ENCODE data around the gene ZNF785.
"Not testable (repeated sequence)": the region's sequence is repeated elsewhere in the genome, so short reads cannot be mapped to it uniquely, and the experiment has no call there.

ZNF785 gene

DNA sequence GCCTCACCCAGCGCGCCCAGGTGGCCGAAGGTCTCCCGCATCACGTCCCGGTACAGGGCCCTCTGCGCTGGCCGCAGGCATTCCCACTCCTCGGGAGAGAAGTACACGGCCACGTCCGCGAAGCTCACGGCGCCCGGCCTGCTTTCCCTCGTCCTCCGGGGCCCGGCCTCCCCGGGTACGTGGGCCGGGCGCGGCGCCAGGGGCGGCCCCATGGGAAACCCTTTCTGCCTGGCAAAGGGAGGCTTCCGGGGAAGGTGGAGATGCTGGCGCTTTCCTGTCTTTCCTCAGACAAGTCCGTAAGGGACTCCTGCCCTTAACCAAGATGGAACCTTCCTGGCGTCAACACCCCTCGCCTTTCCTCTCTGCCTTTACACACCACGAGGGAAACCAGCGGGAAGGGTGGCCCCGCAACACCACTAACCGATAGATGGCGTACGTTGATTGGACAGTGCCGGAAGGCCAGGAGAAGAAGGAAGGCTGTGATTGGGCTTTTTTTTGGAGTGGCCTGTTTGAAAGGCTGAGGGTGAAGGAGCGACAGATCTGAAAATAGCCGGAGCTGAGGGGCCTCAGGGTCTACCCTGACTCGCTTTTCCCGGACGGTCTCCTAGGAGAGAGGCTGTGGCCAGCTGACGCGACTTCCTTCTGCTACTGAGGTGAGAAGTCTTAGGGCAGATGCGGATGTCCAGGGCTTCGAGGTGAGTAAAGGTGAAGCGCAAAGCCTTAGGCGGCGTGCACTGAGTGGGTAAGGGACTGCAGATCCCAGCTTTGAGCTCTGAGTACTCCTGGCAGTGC lies at the start of gene ZNF785:
ZNF785 (minus strand) TSS at position 298 of the 792 bp plus-strand sequence; CDS start at position 212, 86 bp downstream.
- DNase-seq, result peak; percentile 99

DNA sequence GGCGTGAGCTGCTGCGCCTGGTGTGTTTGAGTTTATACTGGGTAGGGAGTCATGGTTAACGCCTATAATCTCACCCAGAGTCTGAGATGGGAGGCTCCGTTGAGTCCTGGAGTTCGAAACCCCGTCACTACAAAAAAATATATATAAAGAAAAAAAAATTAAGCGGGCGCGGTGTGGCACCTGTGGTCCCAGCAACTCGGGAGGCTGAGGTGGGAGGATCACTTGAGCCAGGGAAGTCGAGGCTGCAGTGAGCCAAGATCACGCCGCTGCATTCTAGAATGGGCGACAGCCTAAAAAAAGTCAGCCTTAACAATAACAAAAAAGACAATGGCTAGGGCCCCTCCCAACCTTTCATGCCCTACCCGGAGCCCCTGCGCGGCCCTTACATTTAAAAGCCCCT lies 48.0 kb upstream of the ZNF785 start:
- DNase-seq, result no peak

DNA sequence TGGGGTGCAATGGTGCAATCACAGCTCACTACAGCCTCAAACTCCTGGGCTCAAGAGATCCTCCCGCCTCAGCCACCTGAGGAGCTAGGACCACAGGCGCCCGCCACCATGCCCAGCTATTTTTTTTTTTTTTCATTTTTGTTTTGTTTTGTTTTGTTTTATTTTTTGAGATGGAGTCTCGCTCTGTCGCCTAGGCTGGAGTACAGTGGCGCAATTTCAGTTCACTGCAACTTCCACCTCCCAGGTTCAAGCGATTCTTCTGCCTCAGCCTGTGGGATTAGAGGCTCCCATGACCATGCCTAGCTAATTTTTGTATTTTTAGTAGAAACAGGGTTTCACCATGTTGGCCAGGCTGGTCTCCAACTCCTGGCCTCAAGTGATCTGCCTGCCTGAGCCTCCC lies 47.0 kb upstream of the ZNF785 start:
- not testable (repeated sequence) for DNase-seq

DNA sequence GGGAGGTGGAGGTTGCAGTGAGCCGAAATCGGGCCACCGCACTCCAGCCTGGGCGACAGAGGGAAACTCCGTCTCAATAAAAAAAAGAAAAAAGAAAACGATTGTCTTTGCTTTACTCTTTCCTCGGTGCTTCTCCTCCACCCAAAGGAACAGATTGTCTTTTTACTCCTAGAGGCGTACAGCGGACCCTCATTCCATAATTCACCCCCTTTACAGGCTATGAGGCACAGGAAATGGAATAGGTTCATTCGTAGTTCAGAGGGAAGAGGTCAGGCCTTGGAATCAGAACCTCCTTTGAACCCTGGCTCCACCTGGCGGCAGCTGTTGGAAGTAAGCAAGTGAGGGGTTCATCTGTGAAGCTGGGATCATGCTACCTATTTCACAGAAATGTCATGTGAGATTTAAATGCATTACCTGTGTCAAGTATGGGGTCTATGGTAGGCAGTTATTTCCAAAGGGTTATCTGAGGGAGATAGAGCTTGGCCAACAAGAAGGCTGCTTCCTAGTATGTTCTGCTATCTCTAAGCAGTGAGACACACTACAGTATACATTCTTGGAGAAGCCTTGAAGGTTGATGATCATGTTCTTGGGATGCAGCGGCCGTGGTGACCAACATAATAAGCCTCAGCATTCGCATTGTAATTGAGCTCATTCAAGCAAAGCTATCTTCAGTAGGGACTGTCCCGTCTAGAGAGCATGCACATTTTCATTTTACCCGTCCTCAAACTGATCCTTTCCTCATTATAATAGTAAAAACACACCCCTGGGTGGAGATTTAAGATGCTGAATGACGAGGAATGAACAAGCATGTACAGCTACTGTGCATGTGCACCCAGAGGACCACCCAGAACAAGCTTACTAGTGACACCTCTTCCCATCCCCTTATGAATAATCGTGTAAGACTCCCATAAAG lies 43.4 kb upstream of the ZNF785 start:
- DNase-seq, result peak; percentile 86

DNA sequence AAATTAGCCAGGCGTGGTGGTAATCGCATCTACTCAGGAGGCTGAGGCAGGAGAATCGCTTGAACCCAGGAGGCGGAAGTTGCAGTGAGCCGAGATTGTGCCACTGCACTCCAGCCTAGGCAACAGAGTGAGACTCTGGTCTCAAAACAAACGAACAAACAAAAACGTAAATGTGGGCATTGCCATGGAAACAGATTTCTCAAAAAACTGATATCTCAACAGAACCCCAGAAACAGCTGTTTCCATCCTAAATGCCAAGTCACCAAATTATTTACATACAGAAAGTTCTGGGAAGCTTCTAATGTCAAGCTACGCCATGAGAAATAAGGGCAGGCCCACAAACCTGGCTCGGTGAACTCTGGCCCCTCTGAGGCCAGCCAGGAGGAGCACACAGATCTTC lies 40.7 kb upstream of the ZNF785 start:
- DNase-seq, result no peak

DNA sequence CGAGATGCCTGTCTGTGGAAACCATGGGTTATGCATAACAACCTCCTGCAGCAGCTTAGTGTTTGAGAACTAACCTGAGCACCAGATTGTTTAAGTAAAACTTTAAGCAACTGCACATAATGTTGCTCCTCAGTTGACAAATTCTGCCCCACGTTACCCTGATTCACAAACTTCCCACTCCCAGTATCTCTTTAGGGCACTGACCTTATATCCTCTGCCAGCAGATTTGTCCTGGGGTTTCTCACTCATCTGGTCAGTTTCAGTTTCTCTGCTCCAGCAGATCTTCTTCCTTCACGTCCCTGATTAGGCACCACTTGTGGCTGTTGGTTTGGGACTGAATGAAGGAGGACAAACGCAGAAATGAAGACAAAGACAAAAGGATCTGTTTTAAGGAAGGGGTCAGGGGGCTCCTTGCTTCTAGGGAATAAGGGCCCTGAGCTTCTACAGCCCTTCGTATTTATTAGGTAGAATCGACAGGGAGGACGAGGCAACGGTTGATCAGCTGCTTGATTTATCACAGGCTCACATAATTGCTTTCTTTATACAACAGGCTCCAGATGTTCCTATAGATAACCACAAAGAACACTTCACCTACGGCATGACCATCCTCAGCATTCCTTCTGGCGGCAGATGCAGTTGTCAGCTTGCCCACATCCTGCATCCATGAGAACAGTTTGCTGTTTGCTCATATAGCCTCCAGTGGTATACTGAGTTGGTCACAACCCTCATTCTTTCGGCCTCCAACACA lies 38.2 kb upstream of the ZNF785 start:
- DNase-seq, result no peak

DNA sequence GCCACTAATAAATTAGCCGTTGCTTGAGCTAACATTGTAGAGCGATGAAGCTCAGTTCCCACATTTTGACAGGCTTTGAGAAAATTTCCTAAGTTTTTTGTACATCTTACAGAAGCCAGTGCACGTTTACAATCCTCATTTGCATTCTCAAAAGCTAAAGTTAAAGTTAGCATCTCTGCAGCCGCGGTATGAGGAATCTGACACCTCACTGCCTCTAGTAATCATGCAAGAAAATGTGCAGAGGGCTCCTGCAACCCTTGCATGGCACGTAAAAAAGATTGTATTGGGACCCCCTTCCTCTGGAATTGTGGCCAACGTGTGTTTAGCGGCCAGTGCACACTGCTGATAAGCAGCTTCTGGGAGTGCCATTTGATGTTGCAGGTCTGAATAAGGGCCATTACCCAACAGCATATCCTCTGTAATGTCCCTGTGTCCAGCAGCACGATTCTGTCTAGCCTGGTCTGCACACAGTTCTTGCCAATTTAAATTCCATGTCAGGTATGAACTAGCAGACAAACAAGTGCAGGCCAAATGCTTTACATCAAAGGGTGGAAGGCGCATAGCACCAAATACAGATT lies 37.0 kb upstream of the ZNF785 start:
- no peak for DNase-seq

DNA sequence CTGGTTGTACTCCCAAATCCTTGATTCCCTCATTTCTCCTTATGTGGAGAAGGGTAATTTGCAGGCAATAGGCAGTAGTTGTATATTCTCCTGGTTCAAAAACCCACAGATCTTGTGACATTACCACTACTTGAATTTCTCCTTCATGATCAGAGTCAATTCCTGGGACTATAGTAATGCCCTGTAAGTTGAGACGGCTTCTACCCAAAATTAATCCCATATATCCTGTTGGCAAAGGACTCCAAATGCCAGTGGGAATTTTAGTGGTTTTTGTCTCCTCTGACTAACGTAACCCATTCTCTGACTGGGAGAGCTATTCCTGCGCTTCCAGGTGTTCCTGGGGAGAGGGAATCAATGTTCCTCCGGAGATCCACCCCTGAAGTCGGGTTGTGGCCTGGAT lies 36.3 kb upstream of the ZNF785 start:
- no peak for DNase-seq

DNA sequence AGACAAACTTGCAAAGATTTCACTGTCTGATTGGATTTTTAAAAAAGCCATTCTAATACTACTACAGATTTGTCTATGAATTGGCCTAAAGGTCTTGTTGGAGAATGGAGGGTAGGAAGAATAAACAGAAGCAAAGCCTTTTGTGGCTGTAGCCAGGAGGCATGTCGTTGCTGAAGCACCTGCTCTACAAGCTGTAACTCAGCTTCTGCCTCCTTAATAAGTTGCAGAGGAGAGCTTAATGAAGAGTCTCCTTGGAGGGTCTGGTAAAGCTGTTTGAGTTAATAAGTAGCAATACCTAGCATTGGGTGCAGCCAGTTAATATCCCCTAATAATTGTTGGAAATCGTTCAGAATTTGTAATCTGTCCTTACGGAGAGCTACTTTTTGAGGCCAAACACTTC lies 34.7 kb upstream of the ZNF785 start:
- no peak for DNase-seq

DNA sequence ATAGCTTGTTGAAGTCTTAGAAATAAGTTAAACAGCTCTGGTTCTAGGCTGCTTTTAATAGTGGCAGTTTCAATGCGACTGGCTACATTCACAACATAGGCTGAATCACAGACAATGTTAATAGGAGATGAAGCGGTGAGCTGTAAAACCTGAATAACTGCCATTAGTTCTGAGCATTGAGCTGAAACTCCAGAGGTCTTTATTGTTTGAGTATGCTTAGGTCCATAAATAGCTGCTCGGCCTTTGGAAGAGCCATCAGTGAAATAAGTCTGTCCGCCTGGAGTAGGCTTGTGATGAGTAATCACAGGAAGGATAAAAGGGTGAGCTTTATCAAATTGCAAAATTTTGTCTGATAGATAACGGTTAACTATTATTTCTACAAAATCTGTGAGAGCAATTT lies 34.1 kb upstream of the ZNF785 start:
- DNase-seq, result no peak

DNA sequence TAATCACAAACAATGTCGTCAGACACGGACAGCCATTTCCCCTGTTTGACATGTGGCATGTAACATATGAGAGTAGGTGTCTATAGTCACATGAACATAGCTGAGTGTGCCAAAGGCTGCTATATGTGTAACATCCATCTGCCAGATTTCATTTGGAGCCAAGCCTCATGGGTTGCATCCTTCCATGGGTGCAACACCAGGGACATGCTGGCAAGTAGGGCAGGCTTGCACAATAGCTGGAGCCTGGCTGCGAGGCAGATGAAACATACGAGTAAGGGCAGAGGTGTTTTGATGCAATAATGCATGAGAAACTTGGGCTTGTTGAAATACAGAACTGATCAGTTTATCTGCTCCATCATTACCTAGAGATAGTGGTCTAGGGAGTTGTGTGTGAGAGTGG lies 33.7 kb upstream of the ZNF785 start:
- no peak for DNase-seq

DNA sequence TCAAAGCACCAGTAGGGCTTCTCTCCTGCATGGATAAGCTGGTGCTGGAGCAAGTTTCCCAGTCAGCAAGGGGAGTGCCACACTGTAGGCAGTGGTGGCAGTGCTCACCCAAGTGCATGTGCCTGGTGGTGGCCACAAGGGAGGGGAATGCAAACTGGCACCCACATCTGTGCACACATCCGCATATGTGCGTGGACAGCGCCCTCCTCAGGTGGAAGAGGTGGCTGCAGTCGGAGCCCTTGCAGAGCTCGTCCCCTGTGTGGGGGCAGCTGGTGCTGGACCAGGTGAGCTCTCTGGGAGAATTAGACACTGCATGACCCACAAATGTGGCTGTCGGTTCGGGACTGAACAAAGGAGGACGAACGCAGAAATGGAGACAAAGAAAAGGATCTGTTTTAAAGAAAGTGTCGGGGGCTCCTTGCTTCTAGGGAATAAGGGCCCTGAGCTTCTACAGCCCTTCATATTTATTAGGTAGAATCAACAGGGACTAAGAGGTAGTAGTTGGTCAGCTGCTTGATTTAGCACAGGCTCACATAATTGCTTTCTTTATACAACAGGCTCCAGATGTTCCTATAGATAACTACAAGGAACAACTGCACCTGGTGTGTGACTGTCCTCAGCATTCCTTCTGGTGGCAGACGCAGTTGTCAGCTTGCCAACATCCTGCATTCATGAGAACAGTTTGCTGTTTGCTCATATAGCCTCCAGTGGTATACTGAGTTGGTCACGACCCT lies 30.0 kb upstream of the ZNF785 start:
- DNase-seq, result peak; percentile 56

DNA sequence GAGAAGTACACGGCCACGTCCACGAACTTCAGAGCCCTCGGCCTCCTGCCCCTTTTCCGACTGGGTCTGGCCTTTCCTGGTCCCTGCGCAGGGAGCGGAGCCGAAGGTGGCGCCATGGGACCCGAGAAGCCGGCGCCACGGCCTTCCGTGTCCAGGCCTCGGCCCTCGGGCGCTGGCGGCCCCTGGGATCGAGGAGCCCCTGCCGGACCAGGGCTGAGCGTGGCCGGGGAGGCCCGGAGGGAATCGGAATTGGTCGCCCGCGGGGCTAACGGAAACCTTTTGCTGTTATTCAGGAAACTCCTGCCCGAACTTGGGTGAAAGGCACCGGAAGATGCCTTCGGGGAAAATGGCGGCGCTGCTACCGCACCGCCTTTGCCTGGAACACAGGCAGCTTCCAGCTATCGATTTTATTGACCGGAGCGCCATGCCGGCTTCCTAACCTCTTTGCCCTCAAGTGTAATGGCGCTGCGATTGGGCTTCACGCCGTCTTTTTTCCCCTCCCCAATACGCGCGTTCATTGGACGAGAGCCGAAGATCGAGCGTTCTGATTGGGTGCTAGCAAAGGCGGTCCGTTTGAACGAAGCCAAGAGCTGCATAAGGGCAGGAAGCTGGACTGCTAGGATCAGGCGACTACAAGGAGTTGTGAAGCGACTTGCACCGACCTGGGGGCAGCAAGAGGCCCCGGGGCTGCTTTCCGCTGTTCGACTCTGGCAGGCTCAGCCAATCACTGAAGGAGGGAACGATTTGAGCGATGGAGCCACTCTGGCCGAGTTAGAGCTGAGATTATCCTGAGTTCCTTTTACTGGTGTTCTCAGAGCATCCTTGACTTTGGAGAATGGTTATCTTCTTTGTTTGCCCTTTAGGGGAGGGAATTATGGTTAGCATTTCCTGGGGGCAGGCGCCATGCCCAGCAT lies 24.7 kb upstream of the ZNF785 start, which contains the start of gene ZNF689:
ZNF689 (minus strand) TSS at position 464 of the 914 bp plus-strand sequence; CDS start at position 116, 348 bp downstream.
- peak; percentile 98 for DNase-seq

DNA sequence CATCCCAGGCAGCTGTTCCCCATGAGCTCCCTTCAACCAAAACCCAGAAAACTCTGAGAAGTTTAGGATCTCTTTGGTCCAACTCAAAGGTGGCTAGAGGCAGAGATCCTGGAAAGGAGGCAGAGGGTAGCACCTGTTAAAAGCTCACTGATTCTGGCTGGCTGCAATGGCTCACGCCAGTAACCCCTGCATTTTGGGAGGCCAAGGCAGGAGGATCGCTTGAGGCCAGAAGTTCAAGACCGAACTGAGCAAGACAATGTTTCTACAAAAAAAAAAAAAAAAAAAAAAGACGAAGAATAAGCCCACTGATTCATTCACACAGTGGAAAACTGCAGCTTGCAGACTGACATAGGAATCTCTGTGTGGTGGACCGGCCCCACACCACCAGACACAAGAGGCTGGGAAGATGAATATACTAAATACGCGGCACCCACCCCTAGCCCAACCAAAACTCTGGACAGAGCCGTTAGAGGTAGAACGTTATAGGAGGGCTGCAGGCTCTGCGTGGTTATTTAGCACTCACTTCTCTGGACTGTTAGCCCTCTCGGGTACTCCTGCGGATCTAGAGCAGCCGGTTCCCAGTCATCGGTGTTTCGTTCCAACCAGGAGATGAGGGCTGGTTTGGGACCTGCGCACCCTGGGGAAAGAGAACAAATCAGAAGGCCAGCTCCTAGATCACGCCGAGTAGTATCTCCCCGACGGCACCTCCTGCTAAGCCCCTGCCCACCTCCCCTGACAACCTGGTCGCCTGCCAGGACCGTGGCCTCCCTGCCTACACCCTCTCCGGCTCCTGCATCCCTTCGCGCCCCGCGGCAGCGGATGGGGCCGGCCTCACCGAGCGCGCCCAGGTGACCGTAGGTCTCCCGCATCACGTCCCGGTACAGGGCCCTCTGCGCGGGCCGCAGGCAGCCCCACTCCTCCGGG lies 23.8 kb upstream of the ZNF785 start:
- DNase-seq, result peak; percentile 63

DNA sequence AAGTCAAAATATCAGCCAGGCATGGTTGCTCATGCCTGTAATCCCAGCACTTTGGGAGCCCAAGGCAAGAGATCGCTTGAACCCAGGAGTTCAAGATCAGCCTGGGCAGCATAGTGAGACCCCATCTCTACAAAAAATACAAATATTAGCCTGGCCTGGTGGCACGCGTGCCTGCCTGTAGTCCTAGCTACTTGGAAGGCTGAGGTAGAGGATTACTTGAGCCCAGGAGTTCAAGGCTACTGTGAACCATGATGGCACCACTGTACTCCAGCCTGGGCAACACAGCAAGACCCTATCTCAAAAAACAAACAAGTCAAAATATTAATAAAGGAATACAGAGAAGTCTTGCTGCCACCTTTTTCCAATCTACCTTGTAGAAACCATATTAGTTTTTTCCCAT lies 20.5 kb upstream of the ZNF785 start:
- DNase-seq, result no peak

DNA sequence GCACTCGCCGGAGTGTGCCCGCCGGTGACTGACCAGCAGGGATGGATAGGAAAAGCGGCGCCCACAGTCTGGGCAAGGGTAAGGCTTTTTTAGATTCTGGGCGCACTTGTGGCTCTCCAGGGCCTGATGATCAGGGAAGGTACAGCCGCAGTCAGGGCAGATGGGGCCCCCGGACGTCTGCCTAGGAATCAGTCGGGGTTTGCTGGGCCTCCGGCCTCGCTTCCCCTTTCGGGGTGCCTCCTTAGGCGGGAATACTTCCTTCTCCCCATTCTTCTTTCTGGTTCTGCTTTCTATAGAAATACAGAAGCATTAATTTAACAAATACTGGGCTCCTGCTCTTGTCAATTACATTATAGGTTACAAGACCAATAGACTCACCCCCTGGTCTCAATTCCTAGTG lies 19.7 kb upstream of the ZNF785 start:
- DNase-seq, result no peak

DNA sequence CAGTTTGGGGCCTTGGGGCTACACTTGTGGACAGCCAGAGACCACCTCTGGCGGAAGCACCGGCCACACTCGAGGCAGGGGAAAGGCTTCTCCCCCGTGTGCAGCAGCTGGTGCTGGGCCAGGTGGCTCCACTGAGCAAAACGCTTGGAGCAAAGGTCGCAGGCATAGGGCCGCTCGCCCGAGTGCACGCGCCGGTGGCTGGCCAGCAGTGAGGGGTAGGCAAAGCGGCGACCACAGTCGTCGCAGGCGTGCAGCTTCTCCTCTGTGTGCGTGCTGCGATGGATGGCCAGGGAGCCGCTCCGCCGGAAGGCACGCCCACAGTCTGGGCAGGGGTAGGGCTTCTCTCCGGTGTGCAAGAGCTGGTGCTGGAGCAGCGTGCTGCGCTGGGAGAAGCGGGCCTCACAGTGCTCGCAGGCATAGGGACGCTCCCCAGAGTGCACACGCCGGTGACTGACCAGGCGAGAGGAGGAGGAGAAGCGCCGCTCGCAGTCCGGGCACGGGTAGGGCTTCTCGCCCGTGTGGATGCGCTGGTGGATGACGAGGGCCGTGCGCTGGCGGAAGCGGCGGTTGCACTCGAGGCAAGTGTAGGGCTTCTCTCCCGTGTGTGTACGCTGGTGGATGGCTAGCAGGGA lies 18.9 kb upstream of the ZNF785 start:
- DNase-seq, result no peak

DNA sequence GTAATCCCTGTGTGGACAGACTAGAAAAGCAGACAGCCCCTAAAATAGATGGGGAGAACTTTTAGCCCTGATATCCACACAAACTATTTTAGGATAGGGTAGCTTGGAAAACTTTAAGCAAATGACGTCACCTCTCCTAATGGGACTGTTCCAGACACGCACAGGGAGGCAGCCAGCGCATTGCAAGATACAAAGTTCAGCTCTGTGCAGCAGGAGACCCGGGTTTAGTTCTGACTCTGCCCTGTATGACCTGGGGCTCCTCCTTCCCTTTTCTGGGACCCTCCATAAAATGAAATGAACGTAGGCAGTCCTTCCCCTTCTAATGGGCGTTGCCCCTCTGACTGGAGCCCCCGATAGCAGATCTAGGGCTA lies 18.4 kb upstream of the ZNF785 start:
- no peak for DNase-seq

DNA sequence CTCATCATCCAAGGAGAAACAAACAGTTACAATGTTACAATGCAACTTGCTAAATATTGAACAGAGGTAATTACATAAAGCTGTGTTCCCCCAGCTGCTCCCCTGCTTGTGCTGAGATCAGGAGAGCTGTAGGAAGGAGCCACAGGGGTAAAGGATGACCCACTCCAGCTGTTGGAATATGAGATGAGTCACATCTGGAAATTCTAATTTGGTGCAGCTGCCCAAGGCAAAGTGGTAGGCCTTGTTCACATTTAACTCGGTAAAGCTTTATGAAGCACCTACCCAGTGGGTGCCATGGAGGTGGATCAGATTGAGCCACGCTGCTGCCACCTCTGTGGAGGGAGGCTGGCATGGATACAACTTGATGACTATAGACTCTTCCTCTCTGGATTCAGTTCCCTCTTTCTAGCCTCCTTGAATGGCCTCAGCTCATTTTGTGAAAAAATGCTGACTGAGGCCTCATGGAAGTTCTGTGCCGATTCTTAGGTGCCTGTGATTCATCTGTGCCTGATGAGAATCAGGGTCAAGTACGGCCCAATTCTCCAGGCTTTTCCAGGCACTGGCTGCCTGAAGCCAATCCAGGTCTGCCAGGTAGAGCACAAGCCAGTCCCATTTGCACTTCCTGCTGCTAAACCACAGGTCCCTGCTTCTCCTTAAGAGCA lies 17.2 kb upstream of the ZNF785 start:
- DNase-seq, result no peak
